Activated CD4-positive, CD25-positive, alpha-beta regulatory T cell (primary cell): ENCODE measurements around the gene FILIP1.

Experiments
- DNase-seq, 4 experiments: peaks; one replicate each; lab custom pipeline; 2025; lab: John Stamatoyannopoulos, UW

FILIP1 gene

GRCh38 chr6:75268121-75268987 lies 225.2 kb downstream of the FILIP1 start:
- no peak for DNase-seq

- DNase-seq, result no peak
These were observed 226.1 kb downstream of the FILIP1 start for GRCh38 chr6:75267461-75267860.

GRCh38 chr6:75266716-75267291 lies 226.8 kb downstream of the FILIP1 start:
- DNase-seq, result no peak

GRCh38 chr6:75263401-75263750 lies 230.2 kb downstream of the FILIP1 start:
- no peak for DNase-seq

GRCh38 chr6:75262716-75263400 lies 230.7 kb downstream of the FILIP1 start:
- no peak for DNase-seq

- DNase-seq, result no peak
These were observed 232.3 kb downstream of the FILIP1 start for GRCh38 chr6:75261299-75261698.

GRCh38 chr6:75257343-75258087 lies 236.1 kb downstream of the FILIP1 start:
- DNase-seq, result no peak

- DNase-seq, result no peak
These were observed 243.0 kb downstream of the FILIP1 start for GRCh38 chr6:75250552-75250951.

- DNase-seq, result no peak
These were observed 243.8 kb downstream of the FILIP1 start for GRCh38 chr6:75249837-75250236.

- DNase-seq, result no peak
These were observed 247.2 kb downstream of the FILIP1 start for GRCh38 chr6:75246386-75246785.

GRCh38 chr6:75244063-75244584 lies 249.5 kb downstream of the FILIP1 start:
- DNase-seq, result no peak

- DNase-seq, result peak; percentile 63 to 75 (median 70)
These were observed 250.1 kb downstream of the FILIP1 start, which contains the start of gene COX7A2 for GRCh38 chr6:75243333-75244062. Gene COX7A2 (minus strand): TSS chr6:75243801. CDS start chr6:75243734, 67 bp downstream.
